Left kidney (tissue), 2 donors: ENCODE results near the gene PPP1R3F. TPM values are rescaled to one million over a fixed set of nuclear protein-coding genes. Genes with fewer than 3 reads are reported as not detected.
"Not testable (repeated sequence)": the region's sequence is repeated elsewhere in the genome, so short reads cannot be mapped to it uniquely, and the experiment has no call there.

Source experiments
- DNase-seq: peaks from one replicate; pipeline ENCODE4 v3.0.0-alpha.2; 2013
- polyA plus RNA-seq: library from polyadenylated mRNA; unstranded; fragments of 120-200 nt; gene quantifications from one replicate; pipeline ENCODE4 v1.2.1, GENCODE V29; 2013; ENCODE audit not compliant: insufficient read length

Gene PPP1R3F
- polyA plus RNA-seq, 1 donor: 8.1 TPM

DNA sequence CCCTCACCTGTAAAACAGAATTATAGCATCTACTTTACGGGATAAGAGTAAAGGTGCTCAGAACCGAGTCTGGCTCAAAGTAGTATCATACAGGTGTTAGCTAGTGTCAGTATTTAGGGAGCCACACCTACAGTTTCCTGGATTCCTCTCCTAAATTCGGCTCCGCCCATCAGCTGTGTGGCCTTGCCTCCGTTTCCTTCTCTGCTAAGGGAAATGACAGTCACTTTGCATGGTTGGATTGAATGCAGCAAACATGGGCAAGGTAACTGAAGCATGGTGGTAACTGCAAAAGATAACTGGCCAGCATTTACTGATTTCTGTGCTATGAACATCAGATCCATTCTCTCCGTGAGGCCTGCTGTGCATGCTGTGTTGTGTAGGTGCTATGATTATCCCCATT is 2.8 kb downstream of the PPP1R3F start:
- no peak for DNase-seq

DNA sequence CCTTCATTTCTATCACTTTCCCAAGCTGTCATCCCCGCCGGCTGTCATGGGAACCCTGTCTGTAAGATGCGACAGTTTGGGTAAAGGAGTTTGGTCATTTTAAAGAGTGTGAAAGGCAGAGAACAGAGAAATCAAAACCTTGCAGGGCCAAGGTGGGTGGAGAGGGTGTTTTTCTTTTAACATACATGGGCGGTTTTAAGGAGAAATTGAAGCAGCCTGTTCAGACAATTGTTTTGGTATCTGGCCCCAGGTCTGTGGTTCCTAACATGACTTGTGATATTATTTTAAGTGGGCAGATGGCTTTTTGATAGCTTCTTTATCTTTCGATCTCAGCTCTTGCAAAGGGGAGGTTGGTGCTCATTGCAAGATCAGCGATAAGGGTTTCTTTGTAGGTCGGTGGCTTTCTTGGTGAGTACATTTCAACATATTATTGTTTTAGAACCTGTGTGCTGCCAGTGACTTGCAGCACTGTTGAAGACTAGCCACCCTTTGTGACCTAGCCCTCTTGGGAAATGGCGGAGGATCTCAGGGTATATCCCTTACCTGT is 3.7 kb downstream of the PPP1R3F start:
- no peak for DNase-seq

DNA sequence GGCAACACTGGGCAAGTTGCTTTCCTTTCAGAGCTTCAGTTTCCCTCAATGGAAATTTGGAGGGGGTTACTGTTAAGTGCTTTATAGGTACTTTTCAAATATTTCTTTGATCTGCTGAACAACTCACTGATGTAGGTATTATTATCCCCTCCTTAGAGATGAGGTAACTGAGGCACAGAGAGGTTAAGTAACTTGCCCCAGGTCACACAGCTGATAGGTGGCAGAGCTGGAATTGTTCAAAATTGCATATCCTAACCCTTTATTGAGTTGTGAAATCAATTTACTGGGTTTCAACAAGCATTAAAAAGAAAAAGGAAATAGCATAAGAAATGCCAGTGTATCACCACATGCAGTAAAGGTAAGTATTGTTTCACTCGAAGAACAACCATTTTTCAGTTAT is 6.6 kb downstream of the PPP1R3F start:
- DNase-seq: no peak

DNA sequence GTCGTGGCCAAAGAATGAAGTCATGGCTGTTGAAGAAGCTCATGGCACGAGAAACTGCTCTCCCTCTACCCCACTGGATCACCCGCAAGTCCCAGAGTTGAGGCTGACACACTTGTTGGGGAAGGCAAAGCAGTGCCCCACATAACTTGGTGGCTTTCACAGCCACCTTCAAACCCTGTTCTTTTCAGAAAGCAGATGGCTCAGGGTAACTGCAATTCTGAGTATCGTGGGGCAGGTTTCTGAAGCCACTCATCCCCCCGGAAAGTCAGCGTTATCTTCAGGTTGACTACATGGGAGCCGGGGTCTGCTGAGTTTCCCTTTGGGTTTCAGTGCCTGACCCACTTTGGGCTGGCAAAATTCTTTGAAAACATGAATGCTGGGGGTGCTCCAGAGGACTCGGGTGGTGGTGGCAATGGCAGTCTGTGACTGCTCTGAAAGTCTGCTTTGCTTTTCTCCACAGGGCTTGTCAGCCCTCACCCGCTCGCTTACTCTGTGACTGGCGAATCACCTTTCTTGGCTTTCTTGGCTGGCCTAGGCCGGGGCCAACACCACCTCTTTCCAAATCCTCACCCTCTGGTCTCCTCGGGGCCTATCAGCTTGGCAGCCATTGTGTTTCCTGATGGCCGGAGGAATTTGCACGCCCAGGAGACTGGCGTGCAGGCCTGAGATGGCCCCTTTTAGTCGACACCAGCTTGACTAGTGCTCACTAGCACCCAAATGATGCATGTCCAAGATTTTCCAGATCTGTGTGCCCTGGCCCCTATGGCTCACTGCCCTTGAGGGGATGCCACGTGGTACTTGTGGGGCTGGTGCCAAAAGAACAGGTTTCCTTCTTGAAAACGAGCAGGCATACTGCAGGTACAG is 7.3 kb downstream of the PPP1R3F start:
- no peak for DNase-seq

DNA sequence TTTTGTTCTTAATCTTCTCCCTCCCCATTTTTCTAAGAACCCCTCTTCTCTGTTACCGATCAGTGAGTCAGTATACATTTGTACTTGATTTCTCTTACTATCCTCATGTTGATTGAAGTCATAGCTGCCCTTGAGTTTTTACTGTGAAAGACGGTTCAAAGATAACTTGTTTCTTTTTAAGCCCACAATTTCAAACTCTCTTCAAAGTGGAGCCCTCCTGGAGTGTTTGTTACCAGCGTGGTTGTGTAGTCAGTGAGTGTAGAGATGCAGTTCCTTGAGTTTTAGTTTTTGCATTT is 7.9 kb downstream of the PPP1R3F start:
- DNase-seq: no peak

DNA sequence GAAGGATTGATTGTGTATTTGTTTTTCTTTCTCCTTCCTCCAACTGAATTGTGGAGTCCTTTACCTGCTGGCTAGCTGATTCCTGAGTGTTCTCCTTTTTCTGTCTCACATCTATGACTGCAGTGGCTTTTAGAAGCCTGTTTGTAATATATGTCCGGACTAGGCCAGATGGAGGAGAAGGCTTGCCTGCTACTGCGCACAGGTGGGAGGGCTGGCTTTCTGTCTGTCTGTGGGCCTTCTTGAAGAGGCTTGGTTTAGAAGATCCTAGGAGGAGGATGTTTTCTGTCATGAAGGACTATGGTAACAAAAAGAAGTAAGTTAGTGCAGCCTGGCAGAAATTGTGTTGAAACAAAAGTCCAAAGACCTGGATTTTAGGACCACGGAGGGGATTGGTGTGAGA is 8.5 kb downstream of the PPP1R3F start:
- no peak for DNase-seq

DNA sequence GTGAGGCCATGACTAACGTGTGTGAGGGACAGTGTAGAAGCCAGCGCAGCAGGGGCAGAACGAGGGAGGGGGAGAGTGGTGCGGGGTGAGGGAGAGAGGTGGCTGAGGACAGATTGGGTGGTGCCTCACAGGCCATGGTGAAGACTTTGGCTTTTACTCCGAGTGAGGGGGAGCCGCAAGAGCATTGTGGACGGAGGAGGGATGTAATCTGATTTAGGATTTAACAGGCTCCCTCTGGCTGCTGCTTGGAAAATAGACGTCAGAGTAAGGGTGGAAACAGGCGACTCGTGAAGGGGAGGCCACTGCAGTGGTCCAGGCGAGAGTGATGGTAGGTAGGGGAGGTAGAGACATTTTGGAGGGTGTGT is 13.0 kb downstream of the PPP1R3F start:
- peak; percentile 33 for DNase-seq

DNA sequence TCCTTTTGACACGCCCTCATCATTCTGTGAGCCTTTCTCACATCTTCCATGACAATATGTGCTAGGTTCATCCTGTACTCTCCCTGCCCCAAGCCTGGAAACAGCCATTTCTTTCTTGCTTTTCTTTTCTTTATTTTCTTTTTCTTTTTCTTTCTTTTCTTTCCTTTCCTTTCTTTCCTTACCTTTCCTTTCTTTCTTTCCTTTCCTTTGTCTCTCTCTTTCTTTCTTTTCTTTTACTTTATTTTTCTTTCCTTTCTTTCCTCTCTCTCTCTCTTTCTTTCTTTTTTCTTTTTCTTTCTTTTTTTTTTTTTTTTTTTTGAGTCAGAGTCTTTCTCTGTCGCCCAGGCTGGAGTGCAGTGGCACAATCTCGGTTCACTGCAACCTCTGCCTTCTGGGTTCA is 14.6 kb downstream of the PPP1R3F start:
- DNase-seq: no peak

DNA sequence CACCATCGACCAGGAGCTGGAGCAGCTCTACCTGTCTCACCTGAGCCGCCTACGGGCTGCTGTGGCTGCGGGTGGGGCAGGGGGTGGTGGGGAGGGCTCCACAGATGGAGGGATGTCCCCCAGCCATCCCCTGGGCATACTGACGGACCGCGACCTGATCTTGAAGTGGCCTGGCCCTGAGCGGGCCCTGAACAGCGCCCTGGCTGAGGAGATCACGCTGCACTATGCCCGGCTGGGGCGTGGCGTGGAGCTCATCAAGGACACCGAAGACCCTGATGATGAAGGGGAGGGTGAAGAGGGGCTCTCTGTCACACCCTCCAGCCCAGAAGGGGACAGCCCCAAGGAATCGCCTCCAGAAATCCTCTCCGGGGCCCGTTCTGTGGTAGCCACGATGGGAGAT is 16.5 kb downstream of the PPP1R3F start:
- DNase-seq: no peak

DNA sequence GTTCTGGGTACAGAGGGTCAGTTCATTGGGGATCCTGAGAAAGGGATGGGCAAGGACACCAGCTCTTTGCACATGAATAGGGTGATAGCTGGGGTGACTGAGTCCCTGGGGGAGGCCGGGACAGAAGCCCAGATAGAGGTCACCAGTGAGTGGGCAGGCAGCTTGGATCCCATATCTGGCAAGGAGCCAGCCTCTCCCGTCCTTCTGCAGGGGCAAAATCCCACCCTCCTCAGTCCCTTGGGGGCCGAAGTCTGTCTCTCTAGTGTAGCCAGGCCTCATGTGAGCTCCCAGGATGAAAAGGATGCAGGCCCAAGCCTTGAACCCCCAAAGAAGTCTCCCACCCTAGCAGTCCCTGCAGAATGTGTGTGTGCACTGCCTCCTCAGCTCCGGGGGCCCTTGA is 17.0 kb downstream of the PPP1R3F start:
- no peak for DNase-seq

DNA sequence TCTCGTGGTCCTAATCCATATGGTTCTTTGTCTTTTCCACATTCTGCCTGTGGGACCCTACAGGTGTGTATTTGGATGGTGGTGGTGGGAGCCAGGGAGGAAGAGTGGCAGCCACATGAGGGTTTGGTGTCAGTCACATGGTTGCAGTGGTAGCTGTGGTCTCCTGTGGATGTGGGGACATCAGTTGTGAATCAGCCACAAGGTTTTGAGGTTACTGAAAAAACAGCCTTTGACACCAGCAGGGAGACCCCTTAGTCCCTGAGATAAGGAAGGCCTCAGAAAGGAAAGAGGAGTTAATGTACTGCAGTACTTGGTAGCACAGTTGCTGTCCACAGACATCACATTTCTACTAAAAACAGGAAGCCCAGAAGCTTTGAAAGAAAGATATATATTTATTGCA is 18.1 kb downstream of the PPP1R3F start:
- no peak for DNase-seq

DNA sequence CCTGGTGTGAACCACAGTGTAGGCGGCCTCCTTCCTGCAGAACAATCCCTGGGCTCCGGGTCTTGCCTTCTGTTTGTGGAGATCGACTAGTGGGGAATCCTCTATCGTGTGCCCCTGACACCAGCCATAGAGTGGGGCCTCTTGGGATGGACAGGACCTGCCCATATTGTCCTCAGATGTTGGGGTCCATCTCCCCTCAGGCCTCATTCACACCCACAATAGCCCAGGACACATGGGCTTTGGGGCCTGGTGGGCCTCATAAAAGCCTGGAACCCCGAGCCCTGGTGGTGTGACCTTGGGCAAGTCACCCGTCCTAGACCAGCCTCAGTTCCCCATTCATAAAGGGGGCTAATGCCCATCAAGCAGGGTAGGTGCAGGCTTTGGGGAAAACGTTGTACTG is 20.6 kb downstream of the PPP1R3F start:
- DNase-seq: no peak

DNA sequence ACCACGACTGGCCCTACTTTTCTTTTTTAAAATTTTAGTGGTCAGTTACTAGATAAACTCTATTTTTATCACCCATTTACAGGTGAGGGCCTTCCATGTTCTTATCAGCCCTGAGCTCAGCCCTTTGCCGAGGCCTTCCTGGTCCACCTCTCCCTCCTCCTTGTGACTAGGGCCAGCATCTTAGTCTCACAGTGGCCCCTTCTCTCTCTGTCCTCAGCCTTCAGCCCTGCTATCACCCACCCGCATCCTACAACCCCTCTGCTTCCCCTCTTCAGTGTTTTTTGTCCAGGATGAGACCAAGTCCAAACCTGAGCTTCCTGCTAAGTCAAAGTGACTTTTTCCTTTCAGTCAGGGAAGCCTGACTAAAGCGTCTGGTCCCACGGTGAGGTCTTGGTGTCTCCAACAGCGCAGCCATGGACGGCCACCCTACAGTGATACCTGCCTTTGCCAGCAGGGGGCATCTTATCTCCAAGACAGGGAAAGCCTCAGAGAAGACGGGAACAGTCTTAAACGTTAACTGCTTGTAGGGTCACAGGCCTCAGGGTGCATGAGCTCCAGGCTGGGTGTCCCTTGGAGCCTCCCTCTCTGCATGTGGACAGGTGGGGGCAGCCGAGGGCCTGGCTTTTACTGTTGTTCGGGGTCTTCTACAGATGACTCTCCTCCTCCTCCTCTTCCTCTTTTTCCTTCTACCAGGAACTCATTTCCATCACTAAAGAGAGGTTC is 22.2 kb downstream of the PPP1R3F start:
- peak; percentile 55 for DNase-seq

DNA sequence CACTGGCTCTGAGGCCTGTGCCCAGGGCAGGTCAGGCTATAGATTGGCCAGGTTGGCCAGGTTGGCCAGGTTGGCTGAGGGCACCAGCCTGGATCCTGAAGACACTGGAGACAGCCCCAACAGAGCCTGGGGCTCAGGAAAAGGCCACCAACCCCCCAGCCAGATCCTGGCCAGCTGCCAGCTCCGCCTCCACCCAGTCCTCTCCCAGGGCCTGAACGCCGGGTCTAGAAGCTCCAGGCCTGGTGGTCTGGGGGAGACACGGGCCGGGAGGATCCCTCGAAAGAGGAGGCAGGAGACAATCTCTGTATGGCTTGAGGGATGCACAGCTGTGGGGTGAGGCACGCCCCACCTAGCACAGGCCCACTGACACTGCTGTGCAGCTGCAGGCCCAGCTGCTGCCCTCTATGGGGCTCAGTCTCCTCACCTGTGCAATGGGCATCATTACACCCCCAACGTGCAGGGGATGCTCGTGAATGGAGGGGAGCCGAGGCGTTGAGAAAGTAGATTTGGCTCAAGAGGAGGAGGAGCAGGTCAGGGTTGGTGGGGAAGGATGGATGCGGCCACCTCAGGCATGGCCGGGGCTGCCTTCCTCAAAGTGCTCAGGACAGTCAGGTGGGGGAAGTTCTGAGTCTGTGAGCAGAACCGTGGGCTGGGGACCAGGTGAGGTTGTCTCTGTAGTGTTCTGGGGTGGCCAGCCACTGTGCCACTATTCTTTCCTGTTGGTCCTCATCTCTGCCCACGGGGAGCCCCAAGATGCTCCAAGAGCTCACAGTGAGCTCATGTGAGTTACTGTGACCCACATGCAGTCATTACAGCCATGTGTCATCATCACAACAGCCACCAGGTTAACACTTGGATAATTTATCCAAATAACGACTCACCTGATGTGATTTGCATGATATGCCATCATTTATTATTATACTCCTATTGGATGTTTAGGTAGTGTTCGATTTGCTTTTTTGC is 23.1 kb downstream of the PPP1R3F start:
- no peak for DNase-seq

DNA sequence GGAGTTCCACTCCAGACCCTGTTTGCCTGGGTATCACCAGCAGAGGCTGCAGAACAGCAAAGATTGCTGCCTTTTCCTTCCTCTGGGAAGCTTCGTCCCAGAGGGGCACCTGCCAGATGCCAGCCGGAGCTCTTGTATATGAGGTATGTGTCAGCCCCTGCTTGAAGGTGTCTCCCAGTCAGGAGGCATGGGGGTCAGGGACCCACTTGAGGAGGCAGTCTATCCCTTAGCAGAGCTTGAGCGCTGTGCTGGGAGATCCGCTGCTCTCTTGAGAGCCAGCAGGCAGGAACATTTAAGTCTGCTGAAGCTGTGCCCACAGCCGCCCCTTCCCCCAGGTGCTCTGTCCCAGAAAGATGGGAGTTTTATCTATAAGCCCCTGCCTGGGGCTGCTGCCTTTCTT is 29.7 kb downstream of the PPP1R3F start:
- DNase-seq: not testable (repeated sequence)

DNA sequence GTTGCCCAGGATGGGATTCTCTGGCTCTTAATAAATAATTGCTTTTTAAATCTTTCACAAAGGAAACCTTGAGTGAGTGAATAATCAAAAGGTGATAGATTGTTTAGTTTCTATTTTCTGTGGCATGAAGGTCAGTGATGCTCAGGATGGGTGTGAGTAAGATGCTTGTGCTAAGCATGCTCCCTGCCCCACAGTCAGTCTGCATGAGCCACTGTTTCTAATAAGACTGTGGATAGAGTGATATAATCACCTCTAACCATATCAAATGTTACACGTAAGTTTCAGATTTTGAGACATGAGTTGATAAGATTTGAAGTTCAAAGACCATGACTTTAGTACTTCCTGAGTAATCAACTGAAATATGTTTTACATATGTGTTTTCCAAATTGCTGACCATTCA is 31.1 kb downstream of the PPP1R3F start:
- DNase-seq: no peak

DNA sequence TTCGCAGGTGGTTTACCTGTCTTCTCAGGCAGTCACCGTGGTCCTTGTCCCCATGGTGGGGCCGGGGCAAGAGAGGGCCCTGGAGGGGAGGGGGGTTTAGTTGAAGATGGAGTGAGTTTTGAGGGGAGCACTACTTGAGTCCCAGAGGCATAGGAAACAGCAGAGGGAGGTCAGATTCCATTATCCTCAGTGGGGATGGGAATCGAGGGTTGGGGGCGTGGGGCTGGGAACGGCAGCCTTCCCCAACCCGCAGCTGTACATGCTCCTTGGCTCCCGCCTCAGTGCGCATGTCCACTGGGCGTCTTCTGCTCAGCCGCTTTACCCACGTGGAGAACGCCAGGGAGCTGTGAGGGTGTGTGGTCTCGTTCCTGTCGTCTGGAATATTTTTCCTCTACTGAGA is 33.8 kb downstream of the PPP1R3F start, which contains the start of gene GAGE10:
TSS of gene GAGE10 (plus strand) at position 301 of the 400 bp plus-strand sequence. CDS start 1,214 bp downstream, outside the sequence.
- no peak for DNase-seq

DNA sequence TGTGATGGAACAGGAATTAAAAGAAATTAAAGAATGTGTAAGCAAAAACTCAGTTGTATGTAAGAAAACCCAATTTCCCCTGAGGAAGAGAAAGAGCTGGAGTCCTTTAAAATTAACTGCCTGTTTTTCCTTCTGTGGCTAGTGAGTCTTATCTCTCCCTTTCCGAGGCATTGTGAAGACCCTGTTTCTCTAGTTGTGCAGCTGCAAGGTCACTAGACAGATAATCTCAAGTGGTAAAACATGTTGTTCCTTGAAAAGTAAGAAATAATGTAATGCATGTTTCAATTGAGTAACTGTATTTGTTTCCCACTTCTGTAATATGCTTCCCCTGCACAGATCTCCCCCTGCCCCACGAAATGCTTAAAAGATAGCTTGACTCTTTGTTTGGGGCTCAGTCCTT is 38.2 kb downstream of the PPP1R3F start:
- not testable (repeated sequence) for DNase-seq

DNA sequence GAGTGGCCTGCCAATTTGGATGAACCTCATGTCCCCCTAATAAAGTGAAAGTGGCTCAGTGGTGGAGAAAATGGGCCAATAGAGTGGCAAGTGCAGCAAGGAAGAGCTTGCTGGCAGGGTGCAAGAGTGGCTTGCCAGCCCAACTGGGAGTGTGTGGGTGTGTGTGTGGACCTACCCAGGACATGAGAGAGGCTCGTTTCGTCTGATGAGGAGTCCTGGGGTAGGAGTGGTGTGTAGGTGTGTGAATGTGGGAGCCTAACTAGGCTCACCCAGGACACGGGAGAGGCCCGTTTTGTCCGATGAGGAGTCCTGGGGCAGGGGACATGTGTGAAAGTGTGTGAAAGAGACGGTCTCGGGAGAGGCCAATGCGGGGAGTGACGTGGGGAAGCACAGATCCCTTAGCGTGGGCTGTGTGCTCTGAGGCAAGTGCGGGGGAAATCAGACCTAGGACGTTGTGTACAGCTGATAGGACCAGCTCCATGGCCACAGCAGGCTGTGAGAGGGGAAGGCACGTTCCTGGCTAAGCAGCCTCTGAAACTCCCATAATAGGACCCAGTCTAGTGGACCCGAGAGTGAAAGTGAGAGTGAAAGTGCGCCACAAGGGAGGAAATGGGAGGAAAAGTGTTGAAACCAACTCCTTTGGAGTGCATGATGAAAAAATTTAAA is 39.1 kb downstream of the PPP1R3F start:
- no peak for DNase-seq

DNA sequence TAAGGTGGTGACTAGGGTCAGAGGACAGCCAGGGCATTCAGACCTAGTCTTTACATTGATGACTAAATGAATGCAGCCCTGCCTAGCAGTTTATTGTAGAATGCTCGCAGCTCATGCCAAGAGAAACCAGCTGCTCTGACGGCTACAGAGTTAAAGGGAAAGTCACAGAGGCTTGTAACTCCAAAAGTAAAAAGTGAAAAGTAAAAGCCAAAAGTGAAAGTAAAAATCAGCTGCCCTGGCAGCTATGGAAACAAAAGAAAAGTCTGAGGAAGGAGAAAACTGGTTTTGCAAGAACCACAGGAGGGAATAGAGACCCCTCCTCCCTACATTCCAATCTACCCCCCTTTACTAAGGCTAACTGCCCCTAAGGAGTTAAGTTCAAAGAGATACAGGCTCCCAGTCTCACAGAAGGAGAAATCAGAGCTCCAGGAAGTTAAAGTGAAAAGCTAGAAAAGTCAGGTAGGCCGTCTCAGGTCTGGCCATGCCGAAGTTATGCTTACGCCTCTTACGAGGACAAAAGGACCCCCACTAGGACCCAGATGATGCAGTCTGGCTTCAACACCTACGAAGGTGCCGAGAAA is 39.9 kb downstream of the PPP1R3F start:
- peak; percentile 48 for DNase-seq

DNA sequence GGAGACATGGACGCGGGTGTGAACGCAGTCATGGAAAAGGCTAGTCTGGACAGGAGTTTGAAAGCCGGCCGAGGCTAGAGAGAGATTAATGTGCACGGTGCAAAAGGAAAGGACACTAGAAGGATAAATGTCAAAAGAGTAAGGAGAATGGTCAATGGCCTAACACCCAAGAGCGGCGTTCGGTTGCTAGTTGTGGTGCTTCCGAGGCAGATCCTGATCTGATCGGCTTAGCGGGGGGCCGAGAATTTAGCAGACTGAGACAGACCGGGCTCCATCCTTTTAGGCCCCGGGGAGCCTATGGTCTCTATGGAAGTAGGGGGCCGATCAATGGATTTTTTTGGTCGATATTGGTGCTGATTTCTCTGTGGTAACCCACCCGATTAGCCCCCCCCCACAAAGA is 40.8 kb downstream of the PPP1R3F start:
- no peak for DNase-seq
